ENCODE measurements around the gene RMND5A. TPM values are rescaled to one million over a fixed set of nuclear protein-coding genes. Genes with fewer than 3 reads are reported as not detected.

Gene RMND5A
- total RNA-seq, 1 donor from 2014 or later = 44.3 TPM

- Mint-ChIP-seq H3K4me1 (peaks cover 26% of the 10 kb centered on the region), H3K9me3 (peaks cover 4% of the 10 kb centered on the region)
- peak in 1 of 2 experiments; percentile 41 for DNase-seq (ENCODE audit: low spot score in 2 of 2, unreplicated experiment in 2 of 2)
Observed at GRCh38 chr2:86790134-86790675, 70.1 kb downstream of the RMND5A start.

GRCh38 chr2:86790676-86791572 is 70.8 kb downstream of the RMND5A start, which contains the start of gene CD8A:
CD8A (minus strand) TSS chr2:86790913; CDS start chr2:86790825, 88 bp downstream.
- Mint-ChIP-seq H3K4me1 (peaks cover 26% of the 10 kb centered on the region), H3K9me3 (peaks cover 9% of the 10 kb centered on the region), H3K27ac (no peak within 1 kb of the TSS), H3K36me3 (peaks cover 2% of the 10 kb centered on the region), H3K4me3 (peak within 1 kb of the TSS; percentile 43), H3K27me3 (ENCODE audit: low read depth) (peaks cover 95% of the 10 kb centered on the region)
- DNase-seq (ENCODE audit: low spot score in 2 of 2, unreplicated experiment in 2 of 2) = no peak
- no peak for TF ChIP-seq CTCF (IDR thresholded peaks at IDR 0.05; ENCODE audit: unreplicated experiment)

More at GRCh38 chr2:86790134-86790675, 70.1 kb downstream of the RMND5A start:
- Mint-ChIP-seq H3K4me3 (peak overlapping the region; percentile 43), H3K36me3 (no peaks in the 10 kb centered on the region), H3K27me3 (ENCODE audit: low read depth) (peaks cover 95% of the 10 kb centered on the region), H3K27ac (no peak overlapping the region)
- TF ChIP-seq CTCF (IDR thresholded peaks at IDR 0.05; ENCODE audit: unreplicated experiment) = no peak

GRCh38 chr2:86791573-86791972 is 71.5 kb downstream of the RMND5A start:
- Mint-ChIP-seq H3K4me3 (peak overlapping the region; percentile 39), H3K4me1 (peaks cover 26% of the 10 kb centered on the region), H3K27ac (no peak overlapping the region), H3K27me3 (ENCODE audit: low read depth) (peaks cover 94% of the 10 kb centered on the region), H3K36me3 (peaks cover 4% of the 10 kb centered on the region), H3K9me3 (peaks cover 15% of the 10 kb centered on the region)
- no peak for TF ChIP-seq CTCF (IDR thresholded peaks at IDR 0.05; ENCODE audit: unreplicated experiment)
- no peak for DNase-seq (ENCODE audit: low spot score in 2 of 2, unreplicated experiment in 2 of 2)

GRCh38 chr2:86793752-86794151 is 73.7 kb downstream of the RMND5A start:
- Mint-ChIP-seq H3K9me3 (peaks cover 23% of the 10 kb centered on the region), H3K36me3 (peaks cover 4% of the 10 kb centered on the region), H3K4me1 (peaks cover 22% of the 10 kb centered on the region), H3K4me3 (no peak overlapping the region), H3K27ac (no peak overlapping the region), H3K27me3 (ENCODE audit: low read depth) (peaks cover 82% of the 10 kb centered on the region)
- no peak for DNase-seq (ENCODE audit: low spot score in 2 of 2, unreplicated experiment in 2 of 2)
- no peak for TF ChIP-seq CTCF (IDR thresholded peaks at IDR 0.05; ENCODE audit: unreplicated experiment)

DNA sequence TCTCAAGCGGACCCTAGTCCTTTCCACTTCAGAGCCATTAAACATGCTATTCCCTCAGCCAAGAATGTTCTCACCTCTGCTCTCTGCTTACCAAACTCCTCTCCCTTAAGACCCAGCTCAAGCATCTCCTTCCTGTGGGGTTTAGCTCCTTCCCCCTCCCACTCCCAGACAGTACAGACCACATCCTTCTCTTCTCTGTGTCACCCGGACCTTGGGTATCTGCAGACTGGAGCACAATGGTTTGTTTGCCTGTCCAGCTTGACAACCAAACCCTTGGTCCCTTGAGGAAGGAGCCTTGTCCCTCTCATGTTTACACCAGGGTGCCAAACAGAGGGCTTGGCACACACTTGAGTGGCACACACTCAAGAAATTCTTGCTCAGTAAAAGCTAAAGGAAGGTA is 74.8 kb downstream of the RMND5A start:
- Mint-ChIP-seq H3K36me3 (peaks cover 4% of the 10 kb centered on the region), H3K4me1 (peaks cover 17% of the 10 kb centered on the region), H3K4me3 (no peak overlapping the region), H3K9me3 (peaks cover 23% of the 10 kb centered on the region), H3K27ac (no peak overlapping the region), H3K27me3 (ENCODE audit: low read depth) (peaks cover 72% of the 10 kb centered on the region)
- no peak for DNase-seq (ENCODE audit: low spot score in 2 of 2, unreplicated experiment in 2 of 2)
- TF ChIP-seq CTCF (IDR thresholded peaks at IDR 0.05; ENCODE audit: unreplicated experiment) = no peak
